ENCODE measurements around the gene TGM1.
"Not testable (repeated sequence)": the region's sequence is repeated elsewhere in the genome, so short reads cannot be mapped to it uniquely, and the experiment has no call there.

TGM1 gene

GRCh38 chr14:24252289-24253124 lies 10.5 kb downstream of the TGM1 start:
- no peak for FAIRE-seq

GRCh38 chr14:24251880-24252288 lies 11.1 kb downstream of the TGM1 start:
- no peak for FAIRE-seq

- no peak for FAIRE-seq
Observed at GRCh38 chr14:24250354-24250753, 12.6 kb downstream of the TGM1 start.

- no peak for FAIRE-seq
Observed at GRCh38 chr14:24249230-24250021, 13.6 kb downstream of the TGM1 start.

- no peak for FAIRE-seq
Observed at GRCh38 chr14:24247422-24247821, 15.6 kb downstream of the TGM1 start.

- no peak for FAIRE-seq
Observed at GRCh38 chr14:24246765-24247212, 16.2 kb downstream of the TGM1 start.

GRCh38 chr14:24245350-24245749 lies 17.6 kb downstream of the TGM1 start:
- not testable (repeated sequence) for FAIRE-seq

- no peak for FAIRE-seq
Observed at GRCh38 chr14:24243336-24243836, 19.6 kb downstream of the TGM1 start.

- no peak for FAIRE-seq
Observed at GRCh38 chr14:24241829-24242443, 21.0 kb downstream of the TGM1 start.

- FAIRE-seq: no peak
Observed at GRCh38 chr14:24240110-24240918, 22.7 kb downstream of the TGM1 start.

- no peak for FAIRE-seq
Observed at GRCh38 chr14:24238527-24239037, 24.4 kb downstream of the TGM1 start.

- FAIRE-seq: no peak
Observed at GRCh38 chr14:24238123-24238522, 24.9 kb downstream of the TGM1 start.

GRCh38 chr14:24237463-24237955 lies 25.5 kb downstream of the TGM1 start:
- no peak for FAIRE-seq

GRCh38 chr14:24236689-24237462 lies 26.1 kb downstream of the TGM1 start:
- FAIRE-seq: no peak

GRCh38 chr14:24235804-24236688 lies 26.9 kb downstream of the TGM1 start:
- FAIRE-seq: no peak

- FAIRE-seq: no peak
Observed at GRCh38 chr14:24234095-24235005, 28.6 kb downstream of the TGM1 start.

GRCh38 chr14:24233538-24233866 lies 29.5 kb downstream of the TGM1 start:
- FAIRE-seq: no peak

GRCh38 chr14:24232645-24233537 lies 30.1 kb downstream of the TGM1 start, which contains the start of gene GMPR2:
TSS of gene GMPR2 (plus strand) at chr14:24232929. CDS start at chr14:24233254, 325 bp downstream.
- FAIRE-seq: no peak

Data from TTC549 (cell line).